Loucy (cell line): ENCODE measurements around the gene SV2B.

Experiments used
- H2AFZ ChIP-seq: fragments of 200-600 bp; sonication (generic); 2 replicates; pipeline ENCODE4 v1.6.0; 2016; ENCODE audit warnings: antibody characterized with exemption, mild to moderate bottlenecking, low read length, moderate library complexity
- H3F3A ChIP-seq: fragments of 200-600 bp; 2 replicates; pipeline ENCODE4 v1.6.0; 2016; ENCODE audit warnings: antibody characterized with exemption, low read depth, mild to moderate bottlenecking
- H3K27me3 ChIP-seq: fragments of 200-600 bp; sonication (generic); 2 replicates; pipeline ENCODE4 v1.6.1; 2014; ENCODE audit warnings: low read length, mild to moderate bottlenecking; ENCODE audit not compliant: insufficient read depth, poor library complexity, severe bottlenecking
- H3K36me3 ChIP-seq: fragments of 200-600 bp; sonication (generic); 2 replicates; pipeline ENCODE4 v1.6.1; 2016; ENCODE audit warnings: low read length; ENCODE audit not compliant: insufficient read depth
- H3K4me1 ChIP-seq: fragments of 200-600 bp; sonication (generic); 2 replicates; pipeline ENCODE4 v1.5.1; 2014; ENCODE audit warnings: low read length, mild to moderate bottlenecking; ENCODE audit not compliant: insufficient read depth, poor library complexity, severe bottlenecking
- H3K4me2 ChIP-seq: fragments of 200-600 bp; sonication (generic); 2 replicates; pipeline ENCODE4 v1.6.0; 2014; ENCODE audit warnings: antibody characterized with exemption, low read length, low read depth, mild to moderate bottlenecking; ENCODE audit not compliant: poor library complexity, severe bottlenecking
- H3K4me3 ChIP-seq: fragments of 200-600 bp; sonication (generic); 2 replicates; pipeline ENCODE4 v1.5.1; 2014; ENCODE audit warnings: low read length, mild to moderate bottlenecking, mixed read lengths; ENCODE audit not compliant: poor library complexity, severe bottlenecking
- H3K79me2 ChIP-seq: fragments of 200-600 bp; sonication (generic); 2 replicates; pipeline ENCODE4 v1.6.1; 2014; ENCODE audit warnings: low read length; ENCODE audit not compliant: insufficient read depth
- H3K9ac ChIP-seq: fragments of 200-600 bp; sonication (generic); 2 replicates; pipeline ENCODE4 v1.6.0; 2014; ENCODE audit warnings: mild to moderate bottlenecking, low read depth, low read length, moderate library complexity; ENCODE audit not compliant: poor library complexity, severe bottlenecking
- H3K9me2 ChIP-seq: fragments of 200-600 bp; sonication (generic); replicated peaks from 2 replicates; pipeline ENCODE4 v1.6.1; 2016; ENCODE audit warnings: low read depth, low read length, mixed read lengths
- H3K9me3 ChIP-seq: fragments of 200-600 bp; sonication (generic); 2 replicates; pipeline ENCODE4 v1.6.1; 2014; ENCODE audit warnings: mild to moderate bottlenecking, antibody characterized with exemption, low read length, low read depth; ENCODE audit not compliant: insufficient read depth
- H4K20me1 ChIP-seq: fragments of 200-600 bp; sonication (generic); 2 replicates; pipeline ENCODE4 v1.6.0; 2014; ENCODE audit warnings: antibody characterized with exemption, low read length, mild to moderate bottlenecking; ENCODE audit not compliant: insufficient read depth, poor library complexity, severe bottlenecking
- EZH2phosphoT487 ChIP-seq: fragments of 200-600 bp; IDR thresholded peaks from 2 replicates; pipeline ENCODE4 v1.6.1; 2018; ENCODE audit warnings: antibody characterized with exemption, mild to moderate bottlenecking, moderate library complexity, borderline replicate concordance
- TF ChIP-seq, protein P1 (sequence below): fragments of 200-600 bp; sonication (generic); conservative IDR thresholded peaks from 2 replicates; pipeline ENCODE4 v1.5.1; 2014; ENCODE audit warnings: mild to moderate bottlenecking, antibody characterized with exemption, low read length

SV2B gene

DNA sequence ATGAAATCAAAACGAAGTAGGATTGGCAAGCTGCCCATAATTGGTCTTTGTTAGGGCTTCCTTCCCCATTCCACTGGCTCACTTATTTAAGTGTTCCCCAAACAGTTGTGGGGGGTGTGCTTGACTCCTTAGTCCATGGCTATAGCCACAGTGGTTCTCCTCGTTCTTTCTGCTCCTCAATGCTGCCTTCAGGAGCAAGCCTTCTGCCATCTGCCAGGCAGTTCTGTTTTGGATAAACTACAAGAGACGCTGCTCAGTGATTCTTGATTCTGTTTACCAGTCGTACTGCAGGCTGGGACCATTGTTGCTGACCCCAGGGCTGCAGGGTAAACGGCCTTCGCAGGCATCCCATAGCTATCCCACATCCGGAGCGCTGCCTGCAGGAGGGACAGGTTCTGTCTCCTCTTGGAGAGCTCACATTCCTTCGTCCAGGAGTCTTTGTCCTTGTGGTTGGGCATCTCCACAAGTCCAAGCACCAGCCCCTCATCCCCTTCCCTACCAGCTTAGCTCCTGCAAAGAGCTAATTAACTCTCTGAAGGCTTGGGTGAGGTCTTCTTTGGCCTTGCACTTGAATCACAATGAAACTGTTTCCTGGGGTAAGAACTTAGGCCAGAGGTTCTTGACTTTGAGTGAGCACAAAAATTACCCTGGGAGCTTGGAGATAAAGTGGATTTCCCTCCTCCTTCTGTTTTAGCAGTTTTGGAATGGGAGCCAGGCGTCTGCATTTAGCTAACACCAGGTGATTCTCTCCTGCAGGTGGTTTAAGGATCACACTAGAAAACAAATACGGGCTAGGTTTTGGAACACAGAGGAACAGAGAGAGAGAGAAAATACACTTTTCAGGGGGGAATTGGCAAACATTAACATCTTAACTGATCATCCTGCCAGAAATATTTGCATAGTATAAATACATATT, 114.9 kb downstream of the SV2B start:
- no peaks in the 10 kb centered on the region for H3K4me1 ChIP-seq
- TF ChIP-seq, protein P1, sequence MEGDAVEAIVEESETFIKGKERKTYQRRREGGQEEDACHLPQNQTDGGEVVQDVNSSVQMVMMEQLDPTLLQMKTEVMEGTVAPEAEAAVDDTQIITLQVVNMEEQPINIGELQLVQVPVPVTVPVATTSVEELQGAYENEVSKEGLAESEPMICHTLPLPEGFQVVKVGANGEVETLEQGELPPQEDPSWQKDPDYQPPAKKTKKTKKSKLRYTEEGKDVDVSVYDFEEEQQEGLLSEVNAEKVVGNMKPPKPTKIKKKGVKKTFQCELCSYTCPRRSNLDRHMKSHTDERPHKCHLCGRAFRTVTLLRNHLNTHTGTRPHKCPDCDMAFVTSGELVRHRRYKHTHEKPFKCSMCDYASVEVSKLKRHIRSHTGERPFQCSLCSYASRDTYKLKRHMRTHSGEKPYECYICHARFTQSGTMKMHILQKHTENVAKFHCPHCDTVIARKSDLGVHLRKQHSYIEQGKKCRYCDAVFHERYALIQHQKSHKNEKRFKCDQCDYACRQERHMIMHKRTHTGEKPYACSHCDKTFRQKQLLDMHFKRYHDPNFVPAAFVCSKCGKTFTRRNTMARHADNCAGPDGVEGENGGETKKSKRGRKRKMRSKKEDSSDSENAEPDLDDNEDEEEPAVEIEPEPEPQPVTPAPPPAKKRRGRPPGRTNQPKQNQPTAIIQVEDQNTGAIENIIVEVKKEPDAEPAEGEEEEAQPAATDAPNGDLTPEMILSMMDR = no peak
- TF ChIP-seq EZH2phosphoT487 = no peak
- no peak overlapping the region for H3K9ac ChIP-seq
- no peak overlapping the region for H3K4me2 ChIP-seq
- no peak overlapping the region for H3K4me3 ChIP-seq
- H3K27me3 ChIP-seq = no peaks in the 10 kb centered on the region
- H3K9me3 ChIP-seq = no peaks in the 10 kb centered on the region
- no peaks in the 10 kb centered on the region for H3K36me3 ChIP-seq
- no peaks in the 10 kb centered on the region for H3F3A ChIP-seq
- no peaks in the 10 kb centered on the region for H3K79me2 ChIP-seq
- no peak overlapping the region for H2AFZ ChIP-seq
- no peaks in the 10 kb centered on the region for H4K20me1 ChIP-seq
- H3K9me2 ChIP-seq = no peaks in the 10 kb centered on the region

DNA sequence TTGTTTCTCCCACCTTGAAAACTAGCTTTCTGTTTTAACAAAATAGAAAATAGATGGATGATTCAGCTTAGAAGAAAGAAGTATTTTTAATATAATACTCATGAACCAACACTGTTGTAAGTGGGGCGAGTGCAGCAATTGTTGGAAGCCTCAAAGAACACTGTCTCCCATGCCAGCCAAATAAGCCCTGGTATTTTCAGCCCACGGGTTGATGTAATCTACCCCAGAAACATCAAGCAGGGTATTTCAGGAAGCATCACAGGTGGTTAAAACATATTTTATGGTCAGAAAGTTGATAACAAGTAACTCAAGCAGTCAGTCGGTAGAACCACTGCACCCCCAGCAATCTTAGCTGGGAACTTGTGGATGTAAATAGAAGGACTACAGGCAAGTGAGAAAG, 115.9 kb downstream of the SV2B start:
- no peaks in the 10 kb centered on the region for H3K4me1 ChIP-seq
- no peaks in the 10 kb centered on the region for H3K9me3 ChIP-seq
- H3K79me2 ChIP-seq = no peaks in the 10 kb centered on the region
- H3K36me3 ChIP-seq = no peaks in the 10 kb centered on the region
- no peak overlapping the region for H3K4me3 ChIP-seq
- H3K9me2 ChIP-seq = no peaks in the 10 kb centered on the region
- TF ChIP-seq EZH2phosphoT487 = no peak
- H2AFZ ChIP-seq = no peak overlapping the region
- H4K20me1 ChIP-seq = no peaks in the 10 kb centered on the region
- no peak overlapping the region for H3K4me2 ChIP-seq
- H3K27me3 ChIP-seq = no peaks in the 10 kb centered on the region
- no peak overlapping the region for H3K9ac ChIP-seq
- H3F3A ChIP-seq = no peaks in the 10 kb centered on the region

DNA sequence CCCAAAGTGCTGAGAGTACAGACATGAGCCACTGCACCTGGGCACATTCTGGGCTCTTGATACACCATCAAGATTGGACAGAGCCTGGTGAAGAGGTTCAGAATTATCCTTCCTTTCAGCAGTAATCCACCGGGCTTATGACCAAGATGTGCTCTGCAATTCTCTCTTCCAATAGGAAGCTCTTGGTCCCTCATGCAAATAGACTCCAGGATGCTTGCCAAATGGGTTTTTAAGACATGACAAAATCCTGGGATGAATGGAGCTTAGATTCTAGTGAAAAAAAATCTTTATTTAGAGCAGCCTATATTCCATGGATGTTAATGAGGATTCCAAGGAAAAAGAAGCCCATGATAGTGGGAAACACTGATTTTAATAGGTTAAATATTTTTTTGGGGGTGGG, 119.1 kb downstream of the SV2B start:
- Histone ChIP-seq H3F3A (no peaks in the 10 kb centered on the region), H3K4me2 (no peak overlapping the region), H3K9me3 (no peaks in the 10 kb centered on the region), H3K4me1 (no peaks in the 10 kb centered on the region), H2AFZ (no peak overlapping the region), H4K20me1 (no peaks in the 10 kb centered on the region), H3K9me2 (no peaks in the 10 kb centered on the region), H3K9ac (no peak overlapping the region), H3K27me3 (no peaks in the 10 kb centered on the region), H3K79me2 (no peaks in the 10 kb centered on the region), H3K36me3 (no peaks in the 10 kb centered on the region), H3K4me3 (no peak overlapping the region)
- TF ChIP-seq, protein P1 = no peak
- no peak for TF ChIP-seq EZH2phosphoT487
